Inflammatory macrophage treated with lipopolysaccharide for 1 hour (primary cell): ENCODE measurements around the gene STOML1.
A peak's percentile ranks its signal among the peaks of the same experiment; 100 is the strongest.
"Not testable (repeated sequence)": the region's sequence is repeated elsewhere in the genome, so short reads cannot be mapped to it uniquely, and the experiment has no call there.

Source experiments
- DNase-seq, 2 donors: peaks; one replicate each; pipeline ENCODE4 v3.0.0-alpha.2; 2020 to 2022

Gene STOML1

DNA sequence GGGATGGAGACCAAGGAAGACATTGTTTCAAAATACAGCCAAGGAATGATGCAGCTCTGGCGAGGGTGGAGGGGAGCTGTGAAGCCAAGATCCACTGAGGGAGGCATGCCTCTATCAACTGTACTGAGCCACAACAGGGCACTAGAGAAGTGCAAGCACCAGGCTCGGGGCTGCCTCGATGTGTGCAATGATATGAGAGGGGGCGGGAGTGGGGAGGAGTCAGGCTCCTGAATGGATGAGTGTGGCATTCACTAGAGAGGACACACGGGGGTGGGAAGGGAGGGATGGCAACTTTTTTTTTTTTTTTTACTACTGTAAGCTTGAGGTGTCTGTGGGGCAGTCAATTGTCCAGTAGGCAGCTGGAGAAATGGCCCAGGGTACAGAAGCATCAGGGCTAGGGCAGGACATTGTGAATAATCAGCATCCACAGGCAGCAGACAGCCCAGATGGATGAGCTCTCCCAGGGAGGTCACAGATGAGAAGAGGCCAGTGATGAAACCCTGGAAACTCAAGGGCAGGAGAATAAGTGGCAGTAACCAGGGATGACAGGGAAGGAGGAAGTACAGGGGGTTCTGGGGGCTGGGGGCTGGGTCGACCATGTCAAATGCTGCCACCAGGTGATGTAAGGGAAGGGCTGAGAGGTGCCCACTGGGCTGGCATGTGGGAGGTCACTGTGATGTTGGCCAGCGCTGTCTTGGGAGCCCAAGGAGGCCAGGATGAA lies 5.9 kb downstream of the STOML1 start:
- DNase-seq: no peak

DNA sequence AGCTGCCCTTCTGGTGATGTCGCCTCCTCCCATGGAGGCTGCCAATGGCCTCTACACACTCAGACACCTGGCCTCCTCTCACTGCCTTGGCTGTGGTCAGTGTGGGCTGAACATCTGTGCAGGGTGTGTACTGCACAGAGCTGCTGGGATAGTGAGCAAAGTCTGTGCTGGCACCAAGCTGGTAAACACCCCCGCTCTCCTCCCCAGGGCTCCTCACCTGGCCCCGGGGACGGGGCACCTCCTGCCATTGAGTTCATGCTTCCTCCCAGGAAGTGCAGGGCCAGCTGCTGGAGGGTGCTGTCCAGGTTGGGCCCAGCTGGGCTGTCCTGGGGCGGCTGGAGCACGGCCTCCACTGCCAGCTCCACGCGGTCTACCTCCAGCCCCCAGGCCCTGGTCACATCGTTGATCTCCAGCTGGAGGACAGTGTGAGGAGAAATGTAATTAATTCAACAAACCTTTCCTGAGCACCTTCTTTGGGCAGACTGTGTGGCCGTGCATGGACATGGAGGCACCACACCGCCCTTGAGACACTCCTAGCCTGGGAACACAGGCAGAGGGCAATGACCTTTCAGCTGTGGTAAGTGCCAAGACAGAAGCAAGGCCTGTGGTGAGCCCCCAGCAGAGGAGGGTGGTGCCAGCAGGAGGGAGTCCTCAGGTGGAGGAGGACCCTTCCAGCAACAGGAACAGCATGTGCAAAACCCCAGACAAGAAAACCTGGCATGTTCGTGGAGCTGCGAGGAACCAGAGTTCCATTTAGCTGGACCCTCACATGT lies 6.8 kb downstream of the STOML1 start:
- no peak for DNase-seq

DNA sequence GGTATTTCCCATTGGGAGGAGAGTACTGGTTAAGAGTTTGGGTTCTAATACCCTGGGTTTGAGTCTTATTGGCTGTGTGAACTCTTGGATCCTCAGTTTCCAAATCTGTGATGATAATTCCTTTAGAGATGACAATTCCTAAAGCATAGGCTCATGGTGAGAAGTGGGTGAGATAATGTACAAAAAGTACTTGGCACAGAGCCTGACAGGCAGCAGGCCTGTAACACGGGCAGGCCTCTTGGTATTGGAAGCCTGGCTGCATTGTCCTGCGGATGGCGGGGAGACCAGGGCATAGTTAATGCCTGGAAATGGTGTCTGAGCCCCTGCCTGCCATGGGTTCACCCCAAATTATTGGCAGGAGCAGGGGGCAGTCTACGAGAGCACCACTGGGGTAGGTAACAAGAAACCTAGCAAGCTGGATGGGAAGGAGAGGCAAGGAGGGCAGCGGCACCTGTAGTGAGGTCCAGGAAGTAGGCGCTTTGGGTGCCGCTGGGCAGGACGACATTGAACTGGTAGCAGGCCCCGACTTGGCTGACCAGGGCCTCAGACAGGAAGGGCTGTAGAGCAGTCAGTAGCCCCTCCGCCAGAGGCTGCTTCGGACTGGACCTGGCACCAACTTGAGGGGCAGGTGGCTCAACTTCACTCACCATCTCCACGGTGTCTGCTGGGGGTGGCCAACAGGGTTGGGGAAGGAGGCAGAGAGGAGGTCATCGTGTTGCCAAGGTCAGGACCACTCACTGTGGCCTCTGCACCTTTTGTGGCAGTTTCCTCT lies 7.7 kb downstream of the STOML1 start:
- no peak for DNase-seq

DNA sequence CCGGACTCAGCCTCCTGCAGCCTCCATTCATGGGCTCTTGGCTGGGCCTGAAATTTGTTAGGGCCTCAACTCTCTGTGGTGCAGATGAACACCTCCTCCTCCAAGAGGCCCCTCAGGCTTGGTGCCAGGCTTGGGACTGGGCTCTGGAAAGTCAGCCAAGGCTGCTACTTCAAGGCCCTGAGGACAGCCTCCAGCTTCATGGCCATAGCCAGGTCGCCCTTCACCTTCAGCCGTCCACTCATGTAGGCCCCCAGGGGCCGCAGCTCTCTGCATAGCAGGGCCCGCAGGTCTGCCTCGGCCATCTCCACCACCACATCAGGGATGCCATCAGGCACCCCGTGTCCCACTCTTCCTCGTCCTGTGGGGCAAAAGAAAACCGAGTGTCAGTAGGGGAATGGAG lies 8.3 kb downstream of the STOML1 start:
- DNase-seq: no peak

DNA sequence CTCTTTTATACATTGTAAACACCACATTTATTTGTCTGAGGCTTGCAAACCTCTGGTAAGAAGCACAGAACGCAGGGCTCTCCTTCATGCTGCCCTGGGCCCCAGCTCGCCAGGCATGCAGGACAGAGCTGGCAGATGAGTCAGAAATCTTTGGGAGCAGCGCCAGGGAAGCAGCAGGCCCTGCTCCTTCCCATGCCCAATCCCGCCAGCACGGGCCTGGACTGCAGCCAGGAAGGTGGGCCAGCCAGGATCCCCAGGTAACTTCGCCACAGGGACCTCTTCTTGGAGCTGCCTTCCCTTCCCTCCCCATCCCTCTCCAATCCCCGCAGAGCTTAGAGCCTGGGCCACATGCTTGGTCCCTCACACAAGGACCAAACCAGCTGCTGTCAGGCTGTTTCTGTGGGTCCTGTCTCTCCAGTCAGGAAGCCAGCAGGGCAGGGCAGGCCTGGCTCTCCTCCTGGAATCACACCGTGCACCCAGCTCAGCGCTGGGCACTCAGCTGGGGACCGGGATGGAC lies 8.8 kb downstream of the STOML1 start:
- DNase-seq: no peak

DNA sequence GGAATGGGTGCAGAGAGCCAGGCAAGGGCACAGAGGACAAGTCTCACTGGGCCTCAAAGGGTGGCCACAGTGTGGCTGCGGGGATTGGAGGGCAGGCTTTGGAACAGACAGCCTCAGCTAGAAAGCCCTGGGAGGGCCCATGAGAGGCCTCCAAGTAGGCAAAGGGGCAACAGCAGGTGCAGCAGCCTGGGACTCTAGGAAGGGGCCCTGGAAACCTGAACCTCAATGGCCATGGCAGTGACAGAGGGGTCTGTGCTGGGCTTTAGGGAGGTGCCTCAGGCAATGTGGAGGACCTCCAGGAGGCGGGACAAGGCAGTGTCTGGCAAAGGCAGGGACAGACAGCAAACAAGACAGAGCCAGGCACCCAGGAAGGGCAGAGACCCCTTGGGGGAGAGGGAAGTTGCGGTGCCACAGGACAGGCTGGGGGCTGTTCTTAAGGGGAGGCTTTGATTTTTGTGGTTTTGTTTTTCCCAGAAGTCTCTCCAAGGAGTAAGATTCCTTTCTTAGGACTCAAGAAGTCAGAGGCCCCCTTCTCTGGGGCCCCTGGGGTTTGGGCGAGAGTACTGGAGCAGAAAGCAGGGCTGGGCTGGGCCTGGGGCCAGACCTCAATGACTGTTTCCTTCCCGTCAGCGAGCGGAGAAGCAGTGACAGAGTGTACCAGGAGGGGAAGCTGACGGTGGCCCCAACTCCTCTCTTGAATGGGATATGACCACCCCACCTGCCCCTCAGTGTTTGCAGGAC lies 9.7 kb downstream of the STOML1 start:
- no peak for DNase-seq

DNA sequence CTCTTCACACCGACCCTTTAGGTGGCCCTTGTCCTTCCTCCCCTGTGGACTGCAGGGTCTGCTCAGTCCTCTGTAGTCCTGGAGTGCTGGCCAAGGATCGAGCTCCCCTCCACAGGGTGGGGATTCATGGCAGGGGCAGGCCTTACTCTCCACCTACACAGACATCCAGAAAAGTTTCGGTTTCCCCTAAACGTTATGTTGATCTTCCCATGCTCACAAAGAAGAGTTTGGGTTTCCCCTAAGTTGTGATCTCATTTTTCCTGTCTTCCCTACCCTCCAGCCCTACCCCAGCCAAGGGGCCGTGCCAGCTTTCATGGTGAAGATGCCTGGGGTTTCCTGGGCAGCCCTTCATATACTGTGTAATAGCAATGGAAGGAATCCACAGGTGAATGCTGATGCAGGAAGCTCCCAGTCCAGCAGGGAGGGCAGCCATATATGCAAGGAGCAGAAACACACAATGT lies 10.3 kb downstream of the STOML1 start:
- DNase-seq: peak; percentile 74 to 78

DNA sequence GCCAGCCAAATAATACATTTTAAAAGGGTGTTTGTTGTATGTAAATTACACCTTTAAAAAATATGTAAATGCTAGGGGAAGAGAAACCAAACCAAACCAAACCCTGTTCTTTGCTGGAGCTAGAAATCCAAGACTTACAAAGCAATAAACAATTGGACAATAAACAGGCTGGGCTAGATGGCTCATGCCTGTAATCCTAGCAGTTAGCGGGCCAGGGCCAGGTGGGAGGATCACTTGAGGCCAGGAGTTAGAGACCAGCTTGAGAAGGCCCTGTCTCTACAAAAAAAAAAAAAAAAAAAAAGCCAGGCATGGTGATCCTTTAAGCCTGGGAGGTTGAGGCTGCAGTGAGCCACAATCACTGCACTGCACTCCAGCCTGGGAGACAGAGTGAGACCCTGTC lies 12.5 kb downstream of the STOML1 start:
- no peak for DNase-seq

DNA sequence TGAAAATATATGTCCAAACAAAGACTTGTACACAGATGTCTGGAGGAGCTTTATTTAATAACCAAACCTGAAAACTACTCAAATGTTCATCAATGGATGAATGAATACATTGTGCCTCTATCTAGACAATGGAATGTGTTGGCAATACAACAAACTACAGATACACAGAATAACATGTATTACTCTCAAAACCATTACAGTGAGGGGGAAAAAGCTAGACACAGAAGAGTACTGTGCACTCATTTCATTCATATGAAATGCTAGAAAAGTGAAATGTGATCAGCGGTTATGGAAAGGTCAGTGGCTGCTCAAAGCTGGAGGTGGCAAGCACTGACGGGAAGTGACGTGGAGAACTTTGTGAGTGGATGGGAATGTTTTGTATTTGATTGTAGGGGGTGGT lies 13.2 kb downstream of the STOML1 start:
- no peak for DNase-seq

DNA sequence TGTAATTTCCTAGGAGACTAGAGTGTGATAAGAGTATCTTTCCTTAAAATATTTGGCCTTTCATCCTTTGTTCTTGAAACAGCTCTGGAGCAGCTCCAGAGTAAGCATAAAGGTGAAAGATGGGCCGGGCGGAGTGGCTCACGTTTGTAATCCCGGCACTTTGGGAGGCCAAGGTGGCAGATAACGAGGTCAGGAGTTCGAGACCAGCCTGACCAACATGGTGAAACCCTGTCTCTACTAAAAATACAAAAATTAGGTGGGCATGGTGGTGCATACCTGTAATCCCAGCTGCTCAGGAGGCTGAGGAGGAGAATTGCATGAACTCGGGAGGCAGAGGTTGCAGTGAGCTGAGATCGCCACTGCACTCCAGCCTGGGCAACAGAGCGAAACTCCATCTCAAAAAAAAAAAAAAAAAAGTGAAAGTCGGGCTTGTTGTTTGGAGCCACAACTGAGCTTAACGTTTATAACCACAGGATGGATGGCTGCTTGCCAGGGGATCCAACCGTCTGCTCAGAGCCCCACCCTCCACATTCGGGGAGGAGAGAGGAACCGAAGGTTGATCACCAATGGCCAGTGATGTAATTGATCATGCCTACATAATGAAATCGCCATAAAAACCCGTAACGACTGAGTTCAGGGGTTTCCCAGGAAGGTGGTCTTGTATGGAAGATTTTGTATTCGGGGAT lies 16.5 kb downstream of the STOML1 start:
- DNase-seq: peak; percentile 33 to 36

DNA sequence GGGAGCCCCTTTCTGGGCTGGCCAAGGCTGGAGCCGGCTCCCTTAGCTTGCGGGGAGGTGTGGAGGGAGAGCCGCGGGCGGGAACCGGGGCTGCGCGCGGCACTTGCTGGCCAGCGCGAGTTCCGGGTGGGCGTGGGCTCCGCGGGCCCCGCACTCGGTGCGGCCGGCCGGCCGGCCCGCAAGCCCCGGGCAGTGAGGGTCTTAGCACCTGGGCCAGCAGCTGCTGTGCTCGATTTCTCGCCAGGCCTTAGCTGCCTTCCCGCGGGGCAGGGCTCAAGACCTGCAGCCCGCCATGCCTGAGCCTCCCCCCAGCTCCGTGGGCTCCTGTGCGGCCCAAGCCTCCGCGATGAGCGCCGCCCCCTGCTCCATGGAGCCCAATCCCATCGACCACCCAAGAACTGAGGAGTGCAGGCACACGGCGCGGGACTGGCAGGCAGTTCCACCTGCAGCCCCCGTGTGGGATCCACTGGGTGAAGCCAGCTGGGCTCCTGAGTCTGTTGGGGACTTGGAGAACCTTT lies 18.4 kb downstream of the STOML1 start:
- not testable (repeated sequence) for DNase-seq

DNA sequence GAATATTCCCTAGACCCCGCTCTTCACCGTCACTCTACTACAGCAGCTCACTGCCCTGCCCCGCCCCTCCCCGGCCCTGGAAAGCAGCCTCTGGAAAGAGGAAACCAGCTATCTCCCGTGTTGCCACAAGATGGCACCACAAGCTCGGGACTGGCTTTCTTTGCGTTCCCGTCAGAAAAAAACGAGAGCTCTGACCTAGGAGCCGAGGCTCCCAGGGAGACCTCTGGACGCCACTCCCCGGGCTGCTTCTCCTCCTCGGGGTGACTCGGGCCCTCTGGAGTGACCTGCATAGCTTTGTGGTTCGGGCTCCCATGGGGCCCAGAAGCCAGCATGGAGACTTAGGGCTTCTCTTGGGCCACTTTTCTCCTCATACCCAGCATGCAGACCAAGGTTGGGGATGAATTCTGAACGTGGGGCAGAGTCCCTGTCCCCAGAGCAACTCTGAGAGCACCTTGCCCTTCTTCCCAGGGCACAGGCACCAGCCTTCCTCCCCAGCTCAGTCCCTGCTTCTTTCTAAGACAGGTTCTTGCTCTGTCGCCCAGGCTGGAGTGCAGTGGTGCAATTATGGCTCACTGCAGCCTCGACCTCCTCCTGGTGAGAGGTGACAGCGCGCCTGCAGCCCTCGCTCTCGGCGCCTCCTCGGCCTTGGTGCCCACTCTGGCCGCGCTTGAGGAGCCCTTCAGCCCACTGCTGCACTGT lies 19.0 kb downstream of the STOML1 start:
- peak; percentile 72 to 95 for DNase-seq

DNA sequence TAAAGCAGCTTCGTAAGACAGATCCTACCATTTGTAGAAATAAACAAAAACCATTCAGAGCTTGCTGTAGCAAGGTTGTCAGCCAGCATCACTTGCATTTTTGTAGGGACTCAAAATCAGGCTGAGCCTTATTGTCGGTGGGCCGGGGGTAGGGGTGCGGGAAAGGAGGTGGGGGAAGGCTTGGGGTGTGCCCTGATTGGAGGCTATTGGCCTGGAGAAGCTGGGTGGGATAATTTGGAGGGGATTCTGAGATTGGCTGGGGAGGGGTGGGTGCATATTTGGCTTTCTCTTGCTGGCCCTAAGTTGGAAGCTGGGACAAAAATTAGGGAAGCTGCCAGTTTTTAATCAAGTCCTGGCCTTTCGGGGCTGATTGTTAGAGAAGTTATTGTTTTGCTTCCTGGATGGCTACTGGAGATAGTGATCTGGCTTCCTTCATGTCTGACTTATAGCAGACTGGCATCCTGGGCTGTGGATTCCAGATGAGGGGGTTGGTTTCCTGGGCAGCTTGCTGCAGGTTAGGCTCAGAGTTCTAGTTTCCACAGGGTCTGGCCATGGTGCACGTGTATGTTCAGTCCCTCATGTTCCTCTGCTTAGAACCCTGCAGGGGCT lies 22.8 kb downstream of the STOML1 start:
- no peak for DNase-seq

DNA sequence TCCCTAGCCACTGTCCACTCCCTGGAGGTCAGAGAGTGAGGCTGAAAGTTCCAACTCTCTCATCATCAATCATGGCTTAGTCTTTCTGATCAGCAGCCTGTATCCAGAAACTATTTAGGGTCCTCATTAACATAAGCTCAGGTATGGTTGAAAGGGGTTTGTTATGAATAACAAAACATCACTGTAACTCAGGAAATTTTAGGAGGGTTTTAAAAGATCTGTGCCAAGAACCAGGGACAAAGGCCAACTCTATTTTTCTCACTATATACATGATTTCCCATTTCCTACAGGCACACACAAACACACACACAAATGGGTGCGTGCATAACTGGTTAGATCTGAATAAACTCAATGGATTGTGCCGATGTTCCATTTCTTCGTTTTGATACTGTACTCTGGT lies 23.6 kb downstream of the STOML1 start:
- DNase-seq: no peak

DNA sequence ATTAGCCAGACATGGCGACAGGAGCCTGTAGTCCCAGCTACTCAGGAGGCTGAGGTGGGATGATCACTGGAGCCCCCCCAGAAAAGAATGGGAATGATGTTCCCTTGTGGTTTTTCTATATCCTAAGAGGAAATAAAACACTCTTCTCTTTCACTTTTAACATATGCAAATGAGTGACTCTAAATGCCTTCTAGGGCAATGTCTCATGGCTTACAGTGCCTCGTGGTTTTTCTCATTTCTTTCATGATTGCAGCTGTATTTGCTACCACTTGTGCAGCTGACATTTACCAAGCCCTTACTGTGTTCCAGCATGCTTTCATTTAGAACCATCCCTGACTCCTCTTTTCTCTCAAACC lies 26.4 kb downstream of the STOML1 start:
- peak; percentile 60 to 70 for DNase-seq

DNA sequence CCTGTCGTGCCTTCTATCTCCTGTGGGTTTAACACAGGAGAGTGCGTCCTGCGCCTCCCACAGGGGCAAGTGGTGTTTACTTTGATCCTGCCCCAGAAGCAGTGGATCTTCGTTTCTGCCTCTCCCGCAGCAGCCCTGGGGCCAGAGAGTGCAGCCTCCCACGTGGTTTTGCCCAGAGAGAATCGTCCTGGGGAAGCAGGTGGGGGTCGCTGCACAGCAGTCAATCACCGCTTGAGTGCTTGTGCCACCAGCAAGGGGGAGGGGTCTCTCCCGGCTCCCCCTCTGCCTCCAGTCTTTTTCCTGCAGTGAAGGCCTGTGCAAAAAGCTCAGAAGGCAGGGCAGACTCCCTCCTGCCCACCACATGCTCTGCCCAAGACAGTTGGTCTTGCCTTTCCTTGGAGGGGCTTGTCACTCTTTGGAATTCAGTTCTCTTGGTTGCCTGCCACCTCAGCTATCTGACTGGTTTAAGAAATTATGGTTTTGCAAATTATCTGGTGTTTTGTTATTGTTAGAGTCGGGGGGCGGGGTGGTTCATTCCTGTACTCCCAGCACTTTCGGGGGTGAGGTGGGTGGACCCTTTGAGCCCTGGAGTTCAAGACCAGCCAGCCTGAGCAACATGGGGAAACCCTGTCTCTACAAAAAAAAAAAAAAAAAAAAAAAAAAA lies 26.9 kb downstream of the STOML1 start:
- no peak for DNase-seq

DNA sequence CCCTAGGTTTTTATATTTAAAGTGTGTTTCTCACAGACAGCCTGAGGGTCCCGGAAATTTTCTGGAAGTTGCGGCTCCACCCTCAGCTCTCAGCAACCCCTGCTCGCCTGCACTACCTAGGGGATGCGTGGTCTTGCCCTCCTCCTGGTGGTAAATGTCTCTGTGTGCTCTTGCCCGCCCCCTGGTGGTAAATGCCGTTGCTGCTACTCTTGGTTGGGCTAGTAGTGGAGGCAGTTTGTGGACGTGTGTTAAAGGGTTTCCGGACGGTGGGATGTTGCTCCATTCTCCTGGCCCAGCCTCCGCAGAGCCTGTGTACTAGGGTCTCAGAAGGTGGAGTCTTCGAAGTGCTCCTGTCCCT lies 27.4 kb downstream of the STOML1 start:
- DNase-seq: peak; percentile 54 to 95

DNA sequence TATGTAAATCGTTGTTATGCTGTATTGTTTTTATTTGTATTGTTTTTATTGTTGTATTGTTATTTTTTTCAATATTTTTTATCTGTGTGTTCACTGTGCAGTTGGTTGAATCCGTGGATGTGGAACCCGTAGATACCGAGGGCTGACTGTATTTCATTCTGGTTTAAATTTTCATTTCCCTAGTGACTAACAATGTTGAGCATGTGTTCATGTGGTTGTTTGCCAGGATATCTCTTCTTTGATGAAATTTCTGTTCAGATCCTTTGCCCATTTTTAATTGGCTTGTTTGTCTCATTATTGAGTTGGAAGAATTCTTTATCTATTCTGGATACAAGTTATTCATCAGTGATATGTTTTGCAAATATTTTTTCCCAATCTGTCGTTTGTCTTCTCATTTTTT lies 29.7 kb downstream of the STOML1 start:
- no peak for DNase-seq

DNA sequence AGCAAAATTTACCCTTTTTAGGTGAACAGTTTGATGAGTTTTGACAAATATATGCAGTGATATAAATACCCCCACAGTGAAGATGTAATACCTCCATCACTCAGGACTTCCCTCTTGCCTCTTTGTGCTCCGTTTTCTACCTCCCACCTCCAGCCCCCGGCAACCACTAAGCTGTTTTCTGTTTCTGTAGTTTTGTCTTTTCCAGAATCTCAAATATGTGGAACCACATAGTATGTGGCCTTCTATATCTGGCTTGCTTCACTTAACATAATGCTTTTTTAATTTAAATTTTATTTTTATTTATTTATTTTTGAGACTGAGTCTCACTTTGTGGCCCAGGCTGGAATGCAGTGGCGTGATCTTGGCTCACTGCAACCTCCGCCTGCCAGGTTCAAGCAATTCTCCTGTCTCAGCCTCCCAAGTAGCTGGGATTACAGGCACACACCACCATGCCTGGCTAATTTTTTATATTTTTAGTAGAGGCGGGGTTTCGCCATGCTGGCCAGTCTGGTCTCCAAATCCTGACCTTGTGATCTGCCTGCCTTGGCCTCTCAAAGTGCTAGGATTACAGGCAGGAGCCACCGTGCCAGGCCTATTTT lies 31.5 kb downstream of the STOML1 start:
- not testable (repeated sequence) for DNase-seq

DNA sequence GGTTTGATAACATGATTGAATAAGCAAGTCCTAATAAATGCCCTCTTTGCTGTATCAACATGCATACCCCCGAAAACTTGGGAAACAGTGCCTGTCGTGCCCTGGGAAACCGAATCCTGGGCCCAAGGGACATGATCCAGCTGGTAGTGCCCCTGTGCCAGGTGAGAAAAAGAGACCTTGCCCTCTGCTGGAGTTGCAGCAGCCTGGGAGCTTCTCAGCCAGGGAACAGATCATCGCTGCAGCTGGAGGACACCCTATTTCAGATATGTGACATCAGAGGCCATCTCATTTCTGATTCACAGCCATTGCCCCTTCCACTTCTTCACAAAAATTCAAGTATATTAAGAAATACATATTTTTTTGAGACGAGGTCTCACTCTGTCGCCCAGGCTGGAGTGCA lies 32.3 kb downstream of the STOML1 start:
- DNase-seq: no peak
